ENCODE measurements around the gene SLC35A4.

DNA sequence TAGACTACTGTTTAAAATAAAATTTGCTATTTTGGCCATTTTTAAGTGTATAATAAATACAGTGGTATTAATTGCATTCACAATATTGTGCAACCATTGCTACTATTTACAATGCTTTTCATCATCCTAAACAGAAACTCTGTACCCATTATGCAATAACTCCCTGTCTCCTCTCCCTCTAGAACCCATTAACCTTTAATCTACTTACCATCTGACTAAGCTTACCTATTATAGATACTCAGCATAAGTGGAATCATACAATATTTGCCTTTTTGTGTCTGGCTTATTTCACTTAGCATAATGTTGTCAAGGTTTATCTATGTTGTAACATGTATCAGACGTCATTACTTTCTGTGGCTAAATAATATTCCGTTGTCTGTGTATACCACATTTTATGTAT, 42.4 kb downstream of the SLC35A4 start:
- TF ChIP-seq EZH2 (IDR thresholded peaks at IDR 0.05; ENCODE audit: low read depth, low read length, severe bottlenecking) (no peak), POLR2AphosphoS5 (IDR thresholded peaks at IDR 0.05; ENCODE audit: low read depth, low read length) (no peak), POLR2A (IDR thresholded peaks at IDR 0.05; ENCODE audit: control extremely low read depth in 1 of 2, low read depth in 2 of 2, low read length in 2 of 2) (no peak), RBBP5 (IDR thresholded peaks at IDR 0.05; ENCODE audit: borderline replicate concordance, low read depth, low read length) (no peak), PHF8 (conservative IDR thresholded peaks at IDR 0.05; ENCODE audit: low read depth, low read length) (no peak), SP1 (IDR thresholded peaks at IDR 0.05; ENCODE audit: low read depth, low read length) (no peak), ZNF274 (IDR thresholded peaks at IDR 0.05; ENCODE audit: borderline replicate concordance, extremely low read depth, low read length) (no peak), EGR1 (IDR thresholded peaks at IDR 0.05; ENCODE audit: borderline replicate concordance, low read depth, low read length) (no peak)
- TF ChIP-seq, protein P1, sequence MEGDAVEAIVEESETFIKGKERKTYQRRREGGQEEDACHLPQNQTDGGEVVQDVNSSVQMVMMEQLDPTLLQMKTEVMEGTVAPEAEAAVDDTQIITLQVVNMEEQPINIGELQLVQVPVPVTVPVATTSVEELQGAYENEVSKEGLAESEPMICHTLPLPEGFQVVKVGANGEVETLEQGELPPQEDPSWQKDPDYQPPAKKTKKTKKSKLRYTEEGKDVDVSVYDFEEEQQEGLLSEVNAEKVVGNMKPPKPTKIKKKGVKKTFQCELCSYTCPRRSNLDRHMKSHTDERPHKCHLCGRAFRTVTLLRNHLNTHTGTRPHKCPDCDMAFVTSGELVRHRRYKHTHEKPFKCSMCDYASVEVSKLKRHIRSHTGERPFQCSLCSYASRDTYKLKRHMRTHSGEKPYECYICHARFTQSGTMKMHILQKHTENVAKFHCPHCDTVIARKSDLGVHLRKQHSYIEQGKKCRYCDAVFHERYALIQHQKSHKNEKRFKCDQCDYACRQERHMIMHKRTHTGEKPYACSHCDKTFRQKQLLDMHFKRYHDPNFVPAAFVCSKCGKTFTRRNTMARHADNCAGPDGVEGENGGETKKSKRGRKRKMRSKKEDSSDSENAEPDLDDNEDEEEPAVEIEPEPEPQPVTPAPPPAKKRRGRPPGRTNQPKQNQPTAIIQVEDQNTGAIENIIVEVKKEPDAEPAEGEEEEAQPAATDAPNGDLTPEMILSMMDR (IDR thresholded peaks at IDR 0.05; ENCODE audit: control extremely low read depth in 1 of 3, insufficient read depth in 1 of 3, low read depth in 1 of 3, low read length in 3 of 3): no peak
